ENCODE measurements around the gene NAPA. TPM values are rescaled to one million over a fixed set of nuclear protein-coding genes. Genes with fewer than 3 reads are reported as not detected.
A peak's percentile ranks its signal among the peaks of the same experiment; 100 is the strongest.

NAPA gene
- total and polyA plus RNA-seq, 5 experiments from 2014 or later, result 85.3 to 116 (median 89.6) TPM

DNA sequence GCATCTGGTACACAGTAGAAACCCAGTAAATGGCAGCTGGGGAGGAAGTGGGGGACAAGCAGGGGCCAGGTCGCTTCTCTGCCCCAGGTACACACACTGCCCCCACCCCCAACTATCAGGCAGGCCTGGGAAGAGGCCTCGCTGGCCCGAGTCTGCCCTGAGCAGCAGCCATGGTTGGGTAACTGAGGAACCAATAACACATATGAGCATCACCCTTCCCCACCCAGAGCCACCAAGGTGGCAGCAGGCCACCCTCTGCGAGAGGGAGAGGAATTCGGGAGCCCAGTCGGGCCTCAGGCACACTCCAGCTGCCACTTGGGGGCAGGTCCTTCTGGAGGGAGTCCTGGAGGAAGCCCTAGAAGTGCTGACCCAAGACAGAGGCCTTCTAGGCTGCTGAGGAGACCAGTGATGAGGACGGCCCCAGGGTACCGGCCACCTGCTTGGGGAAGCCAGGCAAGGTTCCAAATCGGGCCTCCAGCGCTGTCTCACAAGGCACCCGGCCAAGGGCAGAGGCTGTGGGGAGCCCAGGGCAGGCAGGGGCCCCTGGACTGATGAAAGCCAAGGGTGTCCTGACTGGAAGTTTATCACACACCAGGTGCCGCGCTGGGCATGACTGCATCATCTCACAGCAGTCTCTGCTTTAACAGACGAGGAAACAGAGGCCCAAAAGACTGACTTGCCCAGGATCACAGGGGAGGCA is 16.9 kb downstream of the NAPA start:
- peaks cover 0 to 57% (median 4%) of the 10 kb centered on the region in 3 donors for H3K36me3 Mint-ChIP-seq
- ATAC-seq (no peak), DNase-seq (no peak)
- peak overlapping the region in 1 of 10 donors; percentile 34 for H3K27ac Mint-ChIP-seq
- no peaks in the 10 kb centered on the region for H3K27me3 Mint-ChIP-seq
- POLR2A ChIA-PET, result no interaction called here
- no peak overlapping the region for H3K4me3 Mint-ChIP-seq
- H3K9me3 Mint-ChIP-seq, result no peaks in the 10 kb centered on the region
- H3K4me1 Mint-ChIP-seq, result peaks cover 12 to 40% (median 21%) of the 10 kb centered on the region in 4 donors

DNA sequence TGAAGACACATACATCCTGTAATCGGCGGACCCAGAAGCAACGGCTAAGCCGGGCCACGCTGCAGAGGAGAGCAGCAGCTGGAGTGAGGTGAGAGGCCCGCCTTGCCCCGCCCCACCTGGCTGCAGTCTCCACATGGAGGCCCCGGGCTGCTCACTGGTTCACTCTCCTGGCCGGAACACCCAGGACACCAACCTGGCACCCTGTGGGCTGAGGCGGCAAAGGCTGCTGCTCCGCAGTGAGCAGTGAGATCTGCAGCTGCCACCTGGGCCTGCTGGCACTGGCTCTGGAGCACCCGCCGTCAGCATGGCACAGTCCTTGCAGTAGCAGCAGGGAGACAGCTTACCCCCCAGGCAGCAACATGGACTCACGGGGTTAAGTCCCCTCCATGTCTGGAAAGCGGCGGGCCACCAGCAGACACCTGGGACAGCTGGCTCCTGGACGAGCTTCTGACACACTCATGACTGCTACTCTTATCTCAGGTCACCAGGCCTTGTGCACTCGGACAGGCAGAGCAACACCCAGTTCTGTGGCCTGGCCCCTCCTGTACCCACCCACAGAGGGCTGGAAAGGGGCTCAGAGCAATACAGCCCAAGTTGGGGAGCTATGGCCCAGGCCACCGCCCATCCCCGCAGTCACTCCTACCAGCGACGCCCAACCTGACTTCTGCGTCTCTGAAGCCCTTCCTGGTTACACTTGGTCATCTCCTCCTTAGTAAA is 17.7 kb downstream of the NAPA start:
- Mint-ChIP-seq H3K27me3 (no peaks in the 10 kb centered on the region), H3K9me3 (no peaks in the 10 kb centered on the region), H3K4me3 (no peak overlapping the region), H3K36me3 (peaks cover 0 to 50% (median 0%) of the 10 kb centered on the region in 3 donors), H3K4me1 (peaks cover 8 to 43% (median 22%) of the 10 kb centered on the region in 4 donors), H3K27ac (peak overlapping the region in 5 of 10 donors; percentile 13 to 60 (median 34))
- no peak for DNase-seq
- ATAC-seq, result no peak
- POLR2A ChIA-PET, result no interaction called here

DNA sequence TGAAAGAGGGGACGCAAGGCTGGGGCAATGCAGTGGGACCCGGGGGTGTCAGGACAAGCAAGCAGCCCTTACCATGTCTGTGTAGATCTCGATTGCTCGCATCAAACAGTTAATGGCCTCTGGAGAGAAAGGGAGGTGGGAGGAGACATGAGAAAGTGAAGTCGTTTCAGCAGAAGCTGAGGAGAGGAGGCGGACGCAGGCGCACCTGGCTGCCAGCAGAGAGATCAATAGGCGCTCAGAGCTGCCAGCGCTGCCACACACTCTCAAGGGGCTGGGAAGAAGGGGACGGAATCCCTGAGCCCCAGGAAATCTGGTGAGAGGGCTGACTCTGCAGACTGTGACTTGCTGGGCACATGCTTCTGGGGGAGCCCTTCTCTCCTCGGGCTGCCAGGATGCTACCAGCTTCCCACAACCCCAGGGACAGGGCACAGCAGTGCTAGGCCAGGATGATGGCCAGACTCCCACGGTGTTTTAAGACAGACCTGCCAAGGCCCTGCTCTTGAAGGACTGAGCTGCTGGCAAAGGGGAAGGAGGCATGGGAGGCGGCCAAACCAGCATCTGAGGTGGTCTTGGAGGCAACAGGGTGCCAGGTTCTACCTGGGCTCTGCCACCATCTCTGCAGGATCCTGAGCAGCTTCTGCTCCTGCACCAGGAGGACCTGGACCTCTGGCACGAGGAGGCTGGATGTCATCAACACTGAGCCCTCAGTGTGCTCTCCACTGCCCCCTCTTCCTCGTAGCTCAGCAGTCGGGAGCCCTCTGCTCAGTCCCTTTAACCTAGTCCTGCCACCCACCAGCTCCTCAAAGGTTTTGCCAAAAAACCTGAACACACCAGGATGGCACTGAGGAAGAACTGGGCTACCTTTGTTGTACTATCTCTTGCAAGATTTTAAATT is 19.1 kb downstream of the NAPA start:
- H3K4me3 Mint-ChIP-seq, result peak overlapping the region in 2 of 10 donors; percentile 14 to 52
- POLR2A ChIA-PET, result interaction anchor here (0.7 to 1.2 kb wide), 2 partner anchors 8 to 11 kb away, joined by 3 read pairs; partner anchors contain the start of gene KPTN
- H3K27me3 Mint-ChIP-seq, result no peaks in the 10 kb centered on the region
- no peak for DNase-seq
- H3K9me3 Mint-ChIP-seq, result no peaks in the 10 kb centered on the region
- H3K36me3 Mint-ChIP-seq, result peaks cover 0 to 41% (median 0%) of the 10 kb centered on the region in 3 donors
- peak overlapping the region in 8 of 10 donors; percentile 12 to 75 (median 54) for H3K27ac Mint-ChIP-seq
- no peak for ATAC-seq
- H3K4me1 Mint-ChIP-seq, result peaks cover 6 to 54% (median 19%) of the 10 kb centered on the region in 4 donors

DNA sequence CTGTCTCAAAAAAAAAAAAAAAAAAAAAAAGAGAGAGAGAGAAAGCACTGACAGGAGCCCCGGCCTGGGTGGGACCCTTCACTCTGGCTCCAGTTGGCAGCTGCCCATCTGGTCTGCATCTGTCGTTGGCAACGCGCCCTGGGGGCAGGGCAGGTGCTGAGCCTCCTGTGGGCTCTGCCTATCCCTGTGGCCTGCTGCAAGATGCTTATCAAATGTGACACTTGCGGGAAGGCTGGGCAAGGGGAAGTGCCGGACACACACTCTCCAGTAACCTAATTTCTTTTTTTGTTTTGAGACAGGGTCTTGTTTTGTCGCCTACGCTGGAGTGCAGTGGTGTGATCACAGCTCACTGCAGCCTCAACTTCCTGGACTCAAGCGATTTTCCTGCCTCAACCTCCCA is 20.1 kb downstream of the NAPA start:
- H3K4me3 Mint-ChIP-seq, result no peak overlapping the region
- H3K36me3 Mint-ChIP-seq, result peaks cover 0 to 44% (median 0%) of the 10 kb centered on the region in 3 donors
- H3K4me1 Mint-ChIP-seq, result peaks cover 12 to 58% (median 19%) of the 10 kb centered on the region in 4 donors
- POLR2A ChIA-PET, result interaction anchor here (0.7 kb wide), 1 partner anchor 20 kb away, joined by 3 read pairs; no protein-coding TSS in a partner anchor
- DNase-seq (no peak), ATAC-seq (no peak)
- peak overlapping the region in 3 of 10 donors; percentile 37 to 51 (median 48) for H3K27ac Mint-ChIP-seq
- no peaks in the 10 kb centered on the region for H3K27me3 Mint-ChIP-seq
- H3K9me3 Mint-ChIP-seq, result no peaks in the 10 kb centered on the region

DNA sequence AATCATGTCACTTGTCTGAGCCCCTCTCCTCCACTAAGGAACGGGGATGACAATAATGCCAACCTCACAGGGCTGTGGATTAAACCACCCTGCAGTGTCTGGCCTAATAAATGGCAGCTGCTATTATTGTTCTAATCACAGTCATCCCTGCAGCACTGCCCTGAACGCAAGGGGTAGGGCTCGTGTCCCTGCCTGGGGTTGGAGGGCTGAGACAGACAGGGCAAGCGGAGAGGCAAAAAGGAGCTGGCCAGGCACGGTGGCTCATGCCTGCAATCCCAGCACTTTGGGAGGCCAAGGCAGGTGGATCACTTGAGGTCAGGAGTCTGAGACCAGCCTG is 20.7 kb downstream of the NAPA start:
- Mint-ChIP-seq H3K4me1 (peaks cover 12 to 58% (median 19%) of the 10 kb centered on the region in 4 donors), H3K36me3 (peaks cover 0 to 40% (median 0%) of the 10 kb centered on the region in 3 donors), H3K27me3 (no peaks in the 10 kb centered on the region), H3K9me3 (no peaks in the 10 kb centered on the region), H3K27ac (peak overlapping the region in 4 of 10 donors; percentile 5 to 49 (median 20)), H3K4me3 (no peak overlapping the region)
- DNase-seq (no peak), ATAC-seq (no peak)
- POLR2A ChIA-PET, result interaction anchor here (0.7 kb wide), 1 partner anchor 20 kb away, joined by 3 read pairs; no protein-coding TSS in a partner anchor

DNA sequence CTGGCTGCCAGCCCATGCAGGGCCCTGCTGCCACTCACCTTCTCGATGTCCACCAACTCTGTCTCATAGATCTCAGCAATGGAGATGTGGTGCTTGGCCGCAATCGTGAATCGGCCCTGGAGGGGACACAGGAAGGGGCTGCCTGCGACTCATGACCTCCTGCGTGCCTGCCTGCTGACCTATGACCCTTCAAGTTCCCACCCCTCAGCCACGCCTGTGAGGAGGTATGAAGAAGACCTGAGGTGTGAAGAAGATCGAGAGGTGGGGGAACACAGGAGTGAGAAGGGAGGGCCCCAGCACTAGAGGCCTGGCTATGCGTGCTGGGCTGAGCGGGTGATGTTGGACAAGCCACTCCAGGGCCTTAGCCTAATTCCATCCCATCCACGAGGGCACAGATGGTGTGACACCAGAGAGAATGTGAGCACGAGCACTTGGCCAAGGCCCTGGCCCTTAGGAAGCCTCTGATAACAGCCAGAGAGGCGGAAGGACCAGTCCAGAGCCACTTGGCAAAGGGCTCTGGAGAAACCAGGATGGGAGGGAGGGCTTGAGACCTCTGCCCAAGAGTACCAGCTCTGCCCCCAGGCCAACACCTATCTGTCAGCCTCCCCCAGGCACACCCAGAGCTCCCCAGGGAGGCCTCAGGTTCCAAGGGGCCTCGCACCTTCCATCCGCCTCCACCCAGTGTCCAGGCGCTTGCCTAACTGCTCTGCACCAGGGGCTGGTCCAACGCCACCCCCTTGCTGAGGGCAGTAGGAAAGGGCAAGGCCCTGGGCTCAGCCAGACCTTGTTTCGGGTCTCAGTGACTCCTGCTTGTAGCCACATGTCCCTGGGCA is 21.3 kb downstream of the NAPA start:
- no peaks in the 10 kb centered on the region for H3K9me3 Mint-ChIP-seq

DNA sequence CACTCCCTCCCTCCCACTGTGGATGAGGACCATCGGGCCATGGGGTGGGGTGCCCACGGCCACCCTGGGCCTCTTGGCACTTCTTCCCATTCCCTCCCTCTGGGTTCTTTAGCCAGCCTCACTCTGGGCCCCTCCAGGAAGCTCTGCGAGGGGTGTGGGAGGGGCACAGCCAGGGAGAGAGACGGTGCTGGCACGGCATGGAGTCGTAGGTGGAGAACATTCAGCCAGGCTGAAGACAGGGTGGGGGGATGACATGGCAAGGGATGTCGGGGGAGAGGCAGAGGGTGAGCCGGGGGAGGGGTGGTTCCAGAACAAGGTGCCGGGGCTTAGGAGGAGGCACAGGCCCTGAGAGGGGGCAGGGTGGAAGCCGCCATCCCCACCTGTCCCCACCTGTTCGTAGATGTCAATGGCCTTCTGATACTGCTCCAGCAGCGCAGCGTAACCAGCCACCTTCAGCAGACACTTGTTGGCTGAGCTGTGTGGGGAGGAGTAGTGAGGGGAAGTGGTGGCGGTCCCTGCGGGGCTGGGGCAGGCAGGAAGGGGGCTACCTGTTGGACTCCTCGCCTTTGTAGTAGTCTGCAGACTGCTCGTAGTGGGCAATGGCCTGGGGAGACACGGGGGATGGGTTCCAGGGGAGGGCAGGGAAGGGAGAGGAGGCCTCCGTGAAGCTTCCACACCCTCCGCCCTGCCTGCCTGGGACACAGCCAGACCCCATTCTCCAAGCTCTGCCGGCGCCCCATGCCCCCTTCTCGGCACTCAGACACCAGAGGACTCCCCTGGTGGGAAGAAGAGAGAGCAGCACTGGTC is 22.1 kb downstream of the NAPA start:
- peaks cover 0 to 35% (median 0%) of the 10 kb centered on the region in 3 donors for H3K36me3 Mint-ChIP-seq
- H3K27ac Mint-ChIP-seq, result peak overlapping the region in 5 of 10 donors; percentile 49 to 80 (median 76)
- H3K4me1 Mint-ChIP-seq, result peaks cover 11 to 58% (median 19%) of the 10 kb centered on the region in 4 donors
- no peak overlapping the region for H3K4me3 Mint-ChIP-seq
- DNase-seq (no peak), ATAC-seq (peak in 1 of 2 donors; percentile 12)
- no peaks in the 10 kb centered on the region for H3K9me3 Mint-ChIP-seq
- H3K27me3 Mint-ChIP-seq, result no peaks in the 10 kb centered on the region
- POLR2A ChIA-PET, result interaction anchor here (0.9 kb wide), 1 partner anchor 9 kb away, joined by 3 read pairs; the partner anchor contains the start of gene KPTN

More for the DNA sequence above, 21.3 kb downstream of the NAPA start:
- Mint-ChIP-seq H3K27ac (peak overlapping the region in 4 of 10 donors; percentile 19 to 85 (median 60)), H3K4me3 (peak overlapping the region in 1 of 10 donors; percentile 36), H3K27me3 (no peaks in the 10 kb centered on the region), H3K36me3 (peaks cover 0 to 34% (median 0%) of the 10 kb centered on the region in 3 donors), H3K4me1 (peaks cover 9 to 56% (median 17%) of the 10 kb centered on the region in 4 donors)
- no peak for DNase-seq
- ATAC-seq, result no peak
- POLR2A ChIA-PET, result interaction anchor here (0.7 kb wide), 1 partner anchor 21 kb away, joined by 3 read pairs; no protein-coding TSS in a partner anchor

DNA sequence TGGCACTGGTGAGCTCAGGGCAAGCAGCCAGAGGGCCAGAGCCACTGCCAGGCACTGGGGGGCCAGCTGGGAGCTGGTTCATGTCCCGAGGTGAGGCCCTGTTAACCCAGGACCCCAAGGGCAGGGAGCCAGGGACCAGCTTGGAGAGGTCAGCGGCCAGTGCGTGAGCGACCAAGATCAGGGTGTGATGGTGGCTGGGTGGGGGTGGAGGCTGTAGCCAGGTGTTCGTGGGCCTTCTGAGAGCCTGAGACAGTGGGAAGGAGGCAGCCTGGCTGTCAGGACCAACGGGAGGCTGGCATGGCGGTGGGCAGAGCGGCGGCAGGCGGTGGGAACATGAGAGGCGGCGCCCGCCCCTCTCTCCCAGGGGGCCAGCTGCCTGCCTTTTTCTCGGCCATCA is 22.7 kb downstream of the NAPA start:
- no peak for DNase-seq
- Mint-ChIP-seq H3K4me3 (no peak overlapping the region), H3K9me3 (no peaks in the 10 kb centered on the region), H3K27ac (peak overlapping the region in 5 of 10 donors; percentile 25 to 79 (median 67)), H3K36me3 (peaks cover 0 to 30% (median 0%) of the 10 kb centered on the region in 3 donors), H3K27me3 (no peaks in the 10 kb centered on the region), H3K4me1 (peaks cover 13 to 58% (median 25%) of the 10 kb centered on the region in 4 donors)
- POLR2A ChIA-PET, result interaction anchor here (0.9 kb wide), 1 partner anchor 8 kb away, joined by 3 read pairs; the partner anchor contains the start of gene KPTN
- no peak for ATAC-seq

DNA sequence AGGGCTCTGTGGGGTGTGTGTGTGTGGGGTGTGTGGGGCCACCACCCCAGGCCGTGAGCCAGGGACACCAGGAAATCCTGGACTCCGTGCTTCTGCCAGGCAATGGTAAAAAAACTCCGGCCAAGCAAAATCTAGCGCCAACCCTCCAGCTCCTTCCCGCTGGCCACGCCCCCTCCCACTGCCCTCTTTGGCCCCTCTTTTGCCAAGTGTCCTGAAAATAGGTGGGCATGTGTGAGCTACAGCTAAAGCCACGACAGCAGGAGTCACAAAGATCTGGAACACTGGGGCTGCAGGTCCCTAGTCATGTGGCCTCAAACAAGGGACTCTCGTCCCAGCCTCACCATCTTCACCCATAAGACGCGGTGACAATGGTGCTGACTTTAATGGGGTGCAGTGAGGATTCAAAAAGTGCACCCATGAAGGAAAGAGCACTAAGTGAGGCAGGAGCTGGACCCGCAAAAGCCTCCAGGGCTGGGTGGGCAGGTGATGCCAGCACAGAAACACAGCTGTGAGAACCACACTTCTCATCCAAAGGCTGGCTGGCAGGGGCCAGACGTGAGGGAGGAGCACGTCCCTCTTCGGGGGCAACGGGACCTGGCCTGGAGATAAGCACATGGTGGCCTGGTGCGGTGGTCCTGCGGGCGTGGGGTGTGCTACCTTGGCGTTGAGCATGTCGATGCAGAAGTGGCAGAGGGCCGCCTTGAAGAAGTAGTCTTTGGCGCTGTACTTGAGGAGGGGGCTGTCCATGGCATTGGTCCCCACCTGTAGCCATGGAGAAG is 23.3 kb downstream of the NAPA start:
- Mint-ChIP-seq H3K27me3 (no peaks in the 10 kb centered on the region), H3K4me3 (no peak overlapping the region), H3K4me1 (peaks cover 17 to 60% (median 29%) of the 10 kb centered on the region in 4 donors), H3K9me3 (no peaks in the 10 kb centered on the region), H3K27ac (peak overlapping the region in 5 of 10 donors; percentile 18 to 79 (median 67)), H3K36me3 (peaks cover 0 to 26% (median 0%) of the 10 kb centered on the region in 3 donors)
- DNase-seq (no peak), ATAC-seq (no peak)
- POLR2A ChIA-PET, result interaction anchor here (0.9 kb wide), 1 partner anchor 8 kb away, joined by 3 read pairs; the partner anchor contains the start of gene KPTN

DNA sequence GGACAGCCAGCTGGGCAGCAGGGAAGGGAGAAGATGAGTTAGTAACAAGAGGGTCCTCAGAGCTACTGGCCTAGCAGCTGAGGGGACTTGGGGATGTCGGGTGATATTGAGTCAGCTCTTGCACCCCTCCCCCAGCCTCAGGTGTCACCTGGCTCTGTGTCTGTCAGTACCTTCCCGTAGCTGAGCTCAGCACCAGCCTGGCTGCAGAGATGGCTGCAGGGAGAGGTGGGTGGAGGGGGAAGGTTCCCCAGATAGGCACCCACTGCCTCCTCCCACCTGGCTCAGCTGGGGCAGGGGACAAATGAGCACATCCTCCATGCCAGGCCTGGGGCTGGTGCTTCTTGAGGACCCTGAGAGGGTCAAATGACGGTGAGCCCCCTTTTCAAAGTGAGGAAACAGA is 24.0 kb downstream of the NAPA start:
- POLR2A ChIA-PET, result interaction anchor here (0.6 kb wide), 1 partner anchor 47 kb away, joined by 5 read pairs; no protein-coding TSS in a partner anchor
- H3K27ac Mint-ChIP-seq, result peak overlapping the region in 3 of 10 donors; percentile 7 to 63 (median 49)
- ATAC-seq (peak in 1 of 2 donors; percentile 9), DNase-seq (no peak)
- no peak overlapping the region for H3K4me3 Mint-ChIP-seq
- H3K36me3 Mint-ChIP-seq, result peaks cover 0 to 21% (median 0%) of the 10 kb centered on the region in 3 donors
- no peaks in the 10 kb centered on the region for H3K27me3 Mint-ChIP-seq
- peaks cover 14 to 60% (median 30%) of the 10 kb centered on the region in 4 donors for H3K4me1 Mint-ChIP-seq
- H3K9me3 Mint-ChIP-seq, result no peaks in the 10 kb centered on the region
